Limb (tissue), 2 donors: ENCODE results near the gene GRIK4.

Experiments used
- DNase-seq, 2 donors: peaks; one replicate each; pipeline ENCODE4 v3.0.0-alpha.2; 2016; ENCODE audit errors: extremely low spot score in 2 of 2

The GRIK4 gene

DNA sequence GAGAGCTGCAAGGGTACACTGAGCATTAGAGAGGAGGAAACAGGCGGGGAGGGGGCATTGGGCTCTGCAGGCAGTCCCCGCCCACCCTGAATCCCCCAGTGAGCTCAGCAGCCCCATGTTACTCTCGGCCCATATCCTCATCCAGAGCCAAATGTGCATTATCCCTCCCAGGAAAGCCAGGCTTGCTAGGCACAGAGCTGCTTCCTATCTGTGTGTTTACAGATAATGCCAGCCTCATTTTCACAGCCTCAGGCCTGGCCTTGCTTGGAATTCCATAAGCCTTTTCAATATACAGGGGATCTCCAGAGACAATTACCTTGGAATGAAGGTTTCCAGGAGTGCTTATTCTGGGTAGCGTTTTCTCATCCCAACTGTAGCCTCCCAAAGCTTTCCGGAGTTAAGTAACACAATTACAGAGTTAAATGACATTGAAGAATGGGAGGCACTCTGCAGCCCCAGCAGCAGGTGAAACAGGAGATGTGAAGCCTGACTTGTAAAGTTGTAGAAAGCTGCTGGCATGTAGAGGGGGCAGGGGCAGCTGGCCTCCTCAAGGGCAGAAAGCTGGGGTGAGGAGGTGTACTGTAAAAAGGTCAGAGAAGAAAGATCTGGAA is 420.9 kb downstream of the GRIK4 start:
- DNase-seq = no peak

DNA sequence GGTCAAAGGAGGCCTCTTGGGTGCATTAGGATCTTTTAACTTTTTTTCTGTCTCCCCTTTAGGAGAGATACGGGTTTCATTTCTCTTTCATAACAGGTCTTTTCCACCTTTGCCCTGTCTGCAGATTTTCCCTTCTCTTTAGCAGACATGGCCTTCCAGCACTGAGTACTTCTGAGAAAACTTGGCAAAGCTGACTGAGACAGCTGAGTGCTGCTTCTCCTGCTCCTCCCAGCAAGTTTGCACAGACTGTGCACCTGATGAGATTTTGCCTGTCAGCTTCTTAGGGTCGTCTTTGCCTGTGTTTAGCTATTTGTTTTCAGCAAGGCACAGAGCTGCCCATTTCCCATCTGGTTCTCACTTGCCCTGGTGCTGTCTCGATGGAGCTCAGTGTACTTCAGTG is 424.8 kb downstream of the GRIK4 start:
- DNase-seq = no peak

DNA sequence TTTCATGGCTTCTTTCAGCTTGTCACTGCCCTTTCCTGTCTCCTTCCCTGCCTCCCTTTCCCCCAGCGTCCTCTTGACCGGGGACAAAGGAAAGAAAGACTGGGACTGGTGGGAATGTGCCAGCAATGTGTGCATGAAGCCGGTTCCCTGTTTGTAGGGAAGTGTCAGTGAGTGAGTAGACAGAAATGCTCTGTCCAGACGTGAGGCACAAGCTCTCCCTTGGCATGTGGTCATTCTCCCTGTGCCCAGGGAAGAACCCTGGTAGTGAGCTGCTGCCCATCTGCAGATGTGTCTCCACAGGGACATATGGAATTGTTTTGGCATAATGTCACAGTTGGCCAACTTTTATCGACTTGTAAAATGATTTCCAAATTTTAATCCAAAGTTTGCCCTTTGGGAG is 426.0 kb downstream of the GRIK4 start:
- no peak for DNase-seq

DNA sequence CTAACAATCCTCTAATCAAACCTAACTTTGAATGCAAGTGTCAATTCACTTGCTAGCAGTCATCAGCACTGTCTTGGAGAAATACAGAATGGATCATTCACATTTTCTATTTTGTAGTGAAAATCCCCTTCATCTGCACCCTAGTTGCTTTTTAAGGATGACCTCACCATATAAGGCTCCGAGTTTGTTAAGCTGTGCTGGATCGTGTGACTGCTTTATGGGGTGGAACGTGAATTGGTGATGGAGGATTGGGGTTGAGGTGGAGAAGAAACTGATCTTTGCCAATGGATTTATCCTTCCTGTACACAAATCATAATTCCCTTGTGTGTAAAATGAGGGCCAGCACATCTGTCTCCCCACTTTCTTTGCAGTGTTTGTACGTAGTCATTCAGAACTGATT is 426.7 kb downstream of the GRIK4 start:
- no peak for DNase-seq

GRCh38 chr11:120940160-120940848 is 428.8 kb downstream of the GRIK4 start:
- no peak for DNase-seq

DNA sequence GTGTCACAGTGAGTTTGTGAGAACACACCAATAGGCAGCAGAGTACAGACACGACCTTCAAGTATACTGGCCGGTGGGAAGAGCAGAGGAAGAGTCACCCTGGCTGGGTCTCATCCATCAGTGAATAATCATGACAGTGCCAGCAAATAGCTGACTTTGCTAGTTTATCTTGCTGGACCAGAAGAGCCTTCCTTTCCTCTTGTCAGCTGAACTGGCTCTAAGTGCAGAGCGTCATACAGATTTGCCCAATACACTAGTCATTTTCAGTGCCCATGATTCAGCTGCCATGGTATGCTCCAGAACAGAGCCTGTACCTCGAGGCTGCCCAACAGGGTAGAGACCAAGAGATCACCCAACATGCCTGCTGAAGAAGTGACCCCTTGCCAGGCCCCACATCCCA is 429.5 kb downstream of the GRIK4 start:
- DNase-seq = no peak

DNA sequence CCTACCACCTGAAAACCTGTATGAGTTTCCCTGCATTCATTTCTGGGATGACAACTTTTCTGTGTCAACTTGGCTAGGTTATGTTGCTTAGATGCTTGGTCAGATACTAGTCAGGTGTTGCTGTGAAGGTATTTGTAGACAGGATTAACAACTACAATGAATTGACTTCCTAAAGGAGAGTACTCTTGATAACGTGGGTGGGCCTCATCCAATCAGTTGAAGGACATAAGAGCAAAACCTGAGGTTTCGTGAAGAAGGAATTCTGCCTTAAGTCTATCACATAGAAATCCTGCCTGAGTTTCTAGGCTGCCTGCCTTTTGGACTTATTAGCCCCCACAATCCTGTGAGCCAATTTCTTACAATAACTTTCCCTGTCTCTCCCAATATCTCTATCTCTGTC is 431.2 kb downstream of the GRIK4 start:
- DNase-seq = no peak

GRCh38 chr11:120945042-120945441 is 433.5 kb downstream of the GRIK4 start:
- DNase-seq = no peak

- DNase-seq = no peak
These were observed 439.3 kb downstream of the GRIK4 start for GRCh38 chr11:120950880-120951279.

GRCh38 chr11:120952461-120953434 is 441.2 kb downstream of the GRIK4 start:
- DNase-seq = peak; percentile 80 to 94

- DNase-seq = no peak
These were observed 442.8 kb downstream of the GRIK4 start for GRCh38 chr11:120954381-120954780.

DNA sequence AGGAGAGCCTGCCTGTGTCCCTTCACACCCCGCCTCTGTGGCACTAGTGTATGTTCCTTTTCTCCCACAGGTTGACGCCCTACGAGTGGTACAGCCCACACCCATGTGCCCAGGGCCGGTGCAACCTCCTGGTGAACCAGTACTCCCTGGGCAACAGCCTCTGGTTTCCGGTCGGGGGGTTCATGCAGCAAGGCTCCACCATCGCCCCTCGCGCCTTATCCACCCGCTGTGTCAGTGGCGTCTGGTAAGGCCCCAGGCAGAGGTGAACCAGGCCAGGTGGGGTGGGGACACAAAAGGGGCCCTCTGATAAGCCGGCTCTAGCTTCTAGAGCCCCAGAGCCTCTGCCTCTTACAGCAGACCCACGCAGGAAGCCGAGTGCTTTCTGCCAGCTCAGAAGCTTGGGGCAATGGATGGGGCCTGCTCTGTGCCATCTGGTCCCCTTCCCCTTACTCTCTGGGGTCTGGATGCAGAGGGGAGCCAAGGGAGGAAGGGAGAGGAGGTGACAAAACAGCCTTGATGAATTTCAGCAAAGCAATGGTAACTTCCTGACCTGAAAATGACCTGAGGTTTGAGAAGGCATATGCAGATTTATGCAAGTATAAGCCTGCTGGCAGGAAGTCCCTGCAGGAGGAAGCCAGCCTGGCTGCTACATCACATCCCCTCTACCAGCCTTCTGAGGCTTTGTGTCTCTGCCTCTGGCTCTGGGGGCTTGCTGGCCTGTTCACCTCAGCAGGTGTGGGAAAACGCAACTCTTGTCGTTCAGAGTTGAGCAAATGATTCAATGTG is 445.4 kb downstream of the GRIK4 start:
- DNase-seq = no peak

- no peak for DNase-seq
These were observed 446.6 kb downstream of the GRIK4 start for GRCh38 chr11:120958185-120958584.

DNA sequence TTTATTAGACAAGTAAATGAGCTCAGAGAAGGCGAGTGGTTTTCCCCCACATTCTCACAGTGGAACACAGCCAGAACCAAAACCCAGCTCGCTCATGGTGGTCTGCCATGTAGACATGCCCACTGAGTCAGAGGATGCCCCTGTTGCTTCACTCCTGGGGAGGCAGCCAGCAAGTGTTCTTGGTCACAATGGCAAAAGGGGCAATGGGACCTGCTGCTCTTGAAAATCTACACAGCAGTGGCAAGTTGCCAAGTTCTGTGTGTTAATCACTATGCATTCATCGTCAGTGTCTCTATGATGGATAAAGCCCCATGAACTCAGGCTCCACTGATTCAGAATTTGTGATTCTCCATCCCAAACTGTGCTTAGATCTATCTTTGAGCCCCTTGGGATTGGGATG is 447.6 kb downstream of the GRIK4 start:
- DNase-seq = no peak

- DNase-seq = no peak
These were observed 453.3 kb downstream of the GRIK4 start for GRCh38 chr11:120964857-120965256.

DNA sequence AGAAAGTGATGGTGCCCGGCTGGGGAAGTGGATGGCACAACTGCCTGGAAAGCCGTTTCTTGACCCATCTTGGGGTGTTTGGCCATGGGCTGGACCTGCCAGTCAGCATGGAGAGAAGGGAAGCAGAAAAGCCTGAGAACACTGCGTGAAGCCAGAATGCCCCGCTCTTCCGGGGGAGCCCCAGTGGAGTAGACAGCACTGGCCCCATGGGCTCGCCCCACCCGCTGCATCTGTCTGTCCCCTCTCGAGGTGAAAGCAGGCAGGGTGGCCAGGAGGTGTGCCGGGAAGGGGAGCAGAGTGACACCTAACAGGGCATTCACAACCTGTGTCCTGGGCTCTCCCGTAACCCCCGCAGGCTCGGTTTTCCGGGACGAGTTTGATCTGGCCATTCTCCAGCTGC is 455.3 kb downstream of the GRIK4 start:
- DNase-seq = no peak

GRCh38 chr11:120969993-120970392 is 458.4 kb downstream of the GRIK4 start:
- DNase-seq = no peak

GRCh38 chr11:120971825-120972224 is 460.3 kb downstream of the GRIK4 start:
- DNase-seq = no peak

GRCh38 chr11:120972621-120973020 is 461.1 kb downstream of the GRIK4 start:
- no peak for DNase-seq

DNA sequence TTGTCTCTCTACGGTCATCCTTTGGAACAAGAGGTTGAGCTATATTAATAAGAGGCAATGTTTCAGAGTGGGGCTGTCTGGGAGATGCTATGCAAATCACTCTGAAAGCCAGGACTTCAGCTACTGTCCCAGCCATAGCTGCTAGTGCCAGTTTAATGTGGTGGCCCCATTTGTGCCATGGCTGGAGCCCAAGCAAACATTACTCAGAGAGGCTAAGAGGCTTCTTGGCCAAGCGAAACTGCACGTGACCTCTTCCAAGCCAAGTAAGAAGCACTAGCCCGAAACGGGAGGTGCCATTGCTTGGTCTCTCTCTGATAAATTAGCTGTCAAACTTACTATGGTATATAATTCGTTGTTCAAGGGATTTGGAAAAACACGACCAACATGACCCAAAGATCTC is 462.0 kb downstream of the GRIK4 start:
- DNase-seq = no peak

DNA sequence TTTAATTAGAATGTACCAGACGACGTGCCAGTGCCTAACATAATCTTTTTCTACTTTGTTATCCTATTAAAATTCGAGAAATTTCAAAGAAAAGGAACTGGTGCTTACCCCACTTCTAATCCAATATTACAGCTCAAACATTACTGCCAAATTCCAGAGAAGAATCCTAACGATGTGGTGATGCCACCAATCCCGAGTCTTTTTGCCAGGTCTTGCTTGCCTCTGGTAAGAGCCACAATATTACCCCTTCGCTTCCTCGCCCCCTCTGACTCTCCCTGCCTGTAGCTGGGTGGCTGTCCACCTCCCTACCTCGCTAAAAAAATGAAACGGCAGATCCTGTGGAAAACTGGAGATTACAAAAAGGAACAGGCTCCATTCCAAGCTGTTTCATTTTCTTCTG is 462.9 kb downstream of the GRIK4 start:
- DNase-seq = no peak

DNA sequence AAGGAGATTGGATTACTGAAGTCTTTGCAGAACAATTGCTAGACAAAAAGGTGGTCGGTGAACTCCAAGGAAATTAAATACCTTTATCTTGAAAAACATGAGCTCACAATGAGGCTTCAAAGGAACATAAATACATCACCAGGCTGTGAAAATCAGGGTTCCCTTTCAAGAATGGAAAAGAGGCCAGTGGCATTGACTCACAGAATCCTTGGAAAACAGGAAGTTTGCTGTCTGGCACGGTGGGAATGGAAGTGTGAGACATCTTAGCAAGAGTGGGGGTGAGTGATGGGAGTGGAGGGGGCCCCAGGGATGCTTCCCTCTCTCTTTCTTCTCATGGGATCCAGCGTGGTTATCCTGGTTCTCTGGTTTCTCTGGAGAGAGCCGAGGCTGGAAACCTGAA is 463.4 kb downstream of the GRIK4 start:
- no peak for DNase-seq
